Measurements from ENCODE around the gene FPR3. TPM values are rescaled to one million over a fixed set of nuclear protein-coding genes. Genes with fewer than 3 reads are reported as not detected.
A peak's percentile ranks its signal among the peaks of the same experiment; 100 is the strongest.

The FPR3 gene, protein sequence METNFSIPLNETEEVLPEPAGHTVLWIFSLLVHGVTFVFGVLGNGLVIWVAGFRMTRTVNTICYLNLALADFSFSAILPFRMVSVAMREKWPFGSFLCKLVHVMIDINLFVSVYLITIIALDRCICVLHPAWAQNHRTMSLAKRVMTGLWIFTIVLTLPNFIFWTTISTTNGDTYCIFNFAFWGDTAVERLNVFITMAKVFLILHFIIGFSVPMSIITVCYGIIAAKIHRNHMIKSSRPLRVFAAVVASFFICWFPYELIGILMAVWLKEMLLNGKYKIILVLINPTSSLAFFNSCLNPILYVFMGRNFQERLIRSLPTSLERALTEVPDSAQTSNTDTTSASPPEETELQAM
- 1 to 10 TPM in 3 of 4 donors, under 1 TPM in 1; 0.61 to 8.9 (median 3.6) TPM for total RNA-seq

DNA sequence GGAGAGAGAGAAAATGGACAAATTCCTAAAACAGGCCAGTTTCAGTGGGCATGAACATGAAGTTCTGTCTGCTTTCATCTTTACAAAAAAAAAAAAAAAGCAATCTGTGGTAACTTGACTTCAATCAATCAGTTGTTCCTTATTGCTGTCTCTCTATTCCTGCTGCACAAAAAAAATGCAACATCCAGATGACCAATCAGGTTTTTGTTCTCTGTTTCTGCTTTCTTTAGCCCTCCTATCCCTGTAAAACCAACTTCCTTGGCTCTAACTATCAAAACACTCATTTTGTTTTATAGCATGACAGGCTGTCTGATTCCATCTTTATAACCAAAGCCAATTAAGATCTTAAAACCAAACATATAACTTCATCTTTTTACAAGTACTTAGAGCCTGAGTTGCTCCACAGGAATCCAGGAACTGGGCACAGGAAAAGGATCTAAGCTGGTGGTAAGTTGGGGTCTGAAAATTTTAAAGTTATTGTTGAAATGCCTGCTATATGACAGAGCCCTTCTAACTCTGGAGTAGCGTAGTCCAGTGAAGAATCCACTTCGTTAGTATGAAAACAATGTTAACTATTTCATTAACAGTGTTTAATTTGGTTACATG is at the start of gene FPR3:
Gene FPR3 (plus strand): TSS at position 273 of the 606 bp plus-strand sequence. CDS start 28,592 bp downstream, outside the sequence.
- peak within 1 kb of the TSS in 1 of 4 donors; percentile 40 for H3K27ac ChIP-seq
- WGBS, 2 donors = 57 to 59% methylated on average over 2 of the region's 2 CpGs
- peak within 1 kb of the TSS in 1 of 4 donors; percentile 45 for H3K4me3 ChIP-seq
- intact Hi-C loops (cut with DNase I) = no loop called here
- H3K4me1 ChIP-seq = peaks cover 3 to 14% (median 4%) of the 10 kb centered on the region in 3 donors
- no peak for DNase-seq
- no peaks in the 10 kb centered on the region for H3K9me3 ChIP-seq
- H3K36me3 ChIP-seq = no peaks in the 10 kb centered on the region
- H3K27me3 ChIP-seq = peaks cover 0 to 5% (median 0%) of the 10 kb centered on the region in 4 donors
- TF ChIP-seq, protein P1, sequence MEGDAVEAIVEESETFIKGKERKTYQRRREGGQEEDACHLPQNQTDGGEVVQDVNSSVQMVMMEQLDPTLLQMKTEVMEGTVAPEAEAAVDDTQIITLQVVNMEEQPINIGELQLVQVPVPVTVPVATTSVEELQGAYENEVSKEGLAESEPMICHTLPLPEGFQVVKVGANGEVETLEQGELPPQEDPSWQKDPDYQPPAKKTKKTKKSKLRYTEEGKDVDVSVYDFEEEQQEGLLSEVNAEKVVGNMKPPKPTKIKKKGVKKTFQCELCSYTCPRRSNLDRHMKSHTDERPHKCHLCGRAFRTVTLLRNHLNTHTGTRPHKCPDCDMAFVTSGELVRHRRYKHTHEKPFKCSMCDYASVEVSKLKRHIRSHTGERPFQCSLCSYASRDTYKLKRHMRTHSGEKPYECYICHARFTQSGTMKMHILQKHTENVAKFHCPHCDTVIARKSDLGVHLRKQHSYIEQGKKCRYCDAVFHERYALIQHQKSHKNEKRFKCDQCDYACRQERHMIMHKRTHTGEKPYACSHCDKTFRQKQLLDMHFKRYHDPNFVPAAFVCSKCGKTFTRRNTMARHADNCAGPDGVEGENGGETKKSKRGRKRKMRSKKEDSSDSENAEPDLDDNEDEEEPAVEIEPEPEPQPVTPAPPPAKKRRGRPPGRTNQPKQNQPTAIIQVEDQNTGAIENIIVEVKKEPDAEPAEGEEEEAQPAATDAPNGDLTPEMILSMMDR (IDR thresholded peaks at IDR 0.05) = no peak
- peak in 1 of 4 donors; percentile 21 for TF ChIP-seq POLR2A (IDR thresholded peaks at IDR 0.05)

DNA sequence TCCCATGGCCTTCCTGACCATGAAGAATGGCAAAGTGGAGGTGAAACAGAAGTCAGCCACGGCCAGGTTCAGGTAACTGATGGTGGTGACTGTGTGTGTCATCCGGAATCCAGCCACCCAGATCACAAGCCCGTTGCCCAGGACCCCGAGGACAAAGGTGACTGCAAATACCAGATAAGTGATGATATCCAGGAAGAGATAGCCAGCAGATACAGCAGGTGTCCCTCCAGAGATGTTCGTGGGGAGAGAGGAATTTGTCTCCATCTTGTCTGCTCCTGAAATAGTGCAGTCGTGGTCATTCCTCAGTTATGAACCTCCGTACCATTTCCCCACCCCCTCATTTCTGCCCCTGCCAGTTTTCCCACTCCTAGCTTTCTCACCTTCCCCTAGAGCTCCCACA is 48.2 kb upstream of the FPR3 start:
- Histone ChIP-seq H3K27me3 (no peaks in the 10 kb centered on the region), H3K9me3 (no peaks in the 10 kb centered on the region), H3K4me3 (no peak overlapping the region), H3K36me3 (no peaks in the 10 kb centered on the region), H3K27ac (no peak overlapping the region), H3K4me1 (no peaks in the 10 kb centered on the region)
- intact Hi-C loops (cut with DNase I) = no loop called here
- no peak for DNase-seq
- TF ChIP-seq, protein P1 (IDR thresholded peaks at IDR 0.05) = no peak
- no peak for TF ChIP-seq POLR2A (IDR thresholded peaks at IDR 0.05)
- 59 to 69% methylated on average over 6 to 7 of the region's 7 CpGs for WGBS, 2 donors

DNA sequence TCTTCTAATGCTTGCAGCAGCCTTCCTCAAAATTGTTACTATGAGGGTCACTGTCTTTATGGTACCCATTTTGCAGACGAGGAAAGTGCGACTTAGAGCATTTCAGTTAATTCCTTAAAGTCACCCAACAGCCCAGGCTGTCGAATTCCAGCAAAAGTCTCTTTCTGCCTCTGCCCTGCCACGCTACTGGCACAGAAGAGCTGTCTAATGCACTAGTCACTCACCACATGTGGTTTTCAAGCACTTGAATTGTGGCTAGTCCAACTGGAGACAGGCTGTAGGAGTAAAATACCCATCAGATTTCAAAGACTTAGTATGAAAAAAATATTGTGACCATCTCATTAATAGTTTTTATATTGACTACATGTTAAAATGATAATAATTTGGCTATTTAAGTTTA is 45.0 kb upstream of the FPR3 start:
- Histone ChIP-seq H3K36me3 (no peaks in the 10 kb centered on the region), H3K9me3 (no peaks in the 10 kb centered on the region), H3K27ac (no peak overlapping the region), H3K27me3 (no peaks in the 10 kb centered on the region), H3K4me1 (no peaks in the 10 kb centered on the region), H3K4me3 (peak overlapping the region in 1 of 4 donors; percentile 31)
- intact Hi-C loops (cut with DNase I) = no loop called here
- DNase-seq = no peak
- TF ChIP-seq, protein P1 (IDR thresholded peaks at IDR 0.05) = no peak
- TF ChIP-seq POLR2A (IDR thresholded peaks at IDR 0.05) = no peak
- WGBS, 2 donors = 68 to 77% methylated on average over 4 of the region's 4 CpGs

DNA sequence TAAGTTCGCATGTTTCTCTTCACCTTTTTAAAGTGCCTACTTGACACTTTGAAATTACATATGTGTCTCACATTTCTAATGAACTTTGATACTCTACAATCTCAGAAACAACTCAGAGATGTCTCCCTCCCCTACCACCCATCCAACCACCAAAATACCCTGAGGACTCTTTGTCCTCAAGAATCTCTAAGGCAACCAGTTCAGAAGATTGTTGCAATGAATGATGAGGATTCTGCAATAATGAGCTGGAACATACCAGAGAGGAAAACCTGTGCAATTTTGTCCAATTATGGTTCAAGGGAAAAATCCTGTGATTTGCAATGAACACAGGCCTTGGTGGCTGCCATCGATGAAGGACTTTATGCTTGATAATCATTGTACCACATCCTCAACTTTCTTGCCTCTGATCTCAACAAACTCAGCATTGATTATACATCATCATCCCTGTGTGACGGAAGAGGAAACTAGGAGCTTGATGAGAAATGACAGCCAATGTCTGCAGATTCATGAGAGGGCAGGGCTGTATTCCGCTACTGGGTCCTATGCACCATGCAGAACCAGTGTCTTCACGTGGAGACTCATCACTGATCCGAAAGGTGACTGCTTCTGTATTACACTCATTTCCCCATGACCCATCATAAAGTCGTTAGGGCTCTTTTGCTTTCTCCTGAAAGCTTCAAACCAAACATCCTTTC is 44.4 kb upstream of the FPR3 start:
- intact Hi-C loops (cut with DNase I) = no loop called here
- H3K27ac ChIP-seq = peak overlapping the region in 1 of 4 donors; percentile 32
- no peaks in the 10 kb centered on the region for H3K36me3 ChIP-seq

More for the DNA sequence above, 44.4 kb upstream of the FPR3 start:
- WGBS, 2 donors = 71 to 82% methylated on average over 7 of the region's 7 CpGs
- H3K4me1 ChIP-seq = no peaks in the 10 kb centered on the region
- DNase-seq = no peak
- no peaks in the 10 kb centered on the region for H3K27me3 ChIP-seq
- no peaks in the 10 kb centered on the region for H3K9me3 ChIP-seq
- H3K4me3 ChIP-seq = peak overlapping the region in 2 of 4 donors; percentile 5 to 31
- TF ChIP-seq, protein P1 (IDR thresholded peaks at IDR 0.05) = no peak
- no peak for TF ChIP-seq POLR2A (IDR thresholded peaks at IDR 0.05)
